ENCODE data around the gene TARBP2. TPM values are rescaled to one million over a fixed set of nuclear protein-coding genes. Genes with fewer than 3 reads are reported as not detected.

TARBP2 gene
- total RNA-seq, 6 experiments from 2014 or later = 15.1 to 20.8 (median 17.8) TPM

DNA sequence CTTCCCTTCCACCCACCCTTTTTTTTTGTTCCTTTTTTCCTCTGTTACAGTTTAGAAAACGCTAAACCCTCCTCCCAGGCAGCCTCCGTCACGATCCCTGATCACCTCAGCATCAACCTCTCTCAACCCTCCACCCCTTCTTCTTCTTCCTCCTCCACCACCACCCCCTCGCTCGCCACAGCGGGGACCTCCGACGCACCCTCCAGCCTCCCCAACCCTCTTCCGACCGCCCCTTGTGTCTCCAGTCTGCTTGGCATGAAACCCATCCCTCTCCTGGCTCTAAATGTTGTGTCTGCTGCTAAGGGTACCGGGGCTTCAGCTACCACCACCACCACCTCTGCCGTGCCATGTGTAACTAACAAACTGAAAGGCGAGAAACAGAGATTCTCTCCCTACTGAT, 26.3 kb upstream of the TARBP2 start:
- peaks cover 15 to 99% (median 59%) of the 10 kb centered on the region in 4 donors for H3K36me3 ChIP-seq
- H3K4me1 ChIP-seq = peaks cover 0 to 3% (median 0%) of the 10 kb centered on the region in 4 donors
- TF ChIP-seq CTCF (IDR thresholded peaks at IDR 0.05) (no peak), POLR2A (IDR thresholded peaks at IDR 0.05) (no peak)
- no peak for DNase-seq
- intact Hi-C loops (cut with DNase I) = no loop called here
- no peak for ATAC-seq
- H3K27ac ChIP-seq = no peak overlapping the region
- WGBS (ENCODE audit: insufficient coverage, low coverage, low lambda C conversion rate, missing lambda C conversion rate) = 77% methylated on average over 13 of the region's 13 CpGs
- H3K4me3 ChIP-seq = no peak overlapping the region
- no peaks in the 10 kb centered on the region for H3K27me3 ChIP-seq
- H3K9me3 ChIP-seq = no peaks in the 10 kb centered on the region

- TF ChIP-seq CTCF (IDR thresholded peaks at IDR 0.05) (peak in 2 of 4 donors; percentile 15 to 24), POLR2A (IDR thresholded peaks at IDR 0.05) (no peak)
- Histone ChIP-seq H3K36me3 (peaks cover 21 to 97% (median 59%) of the 10 kb centered on the region in 4 donors), H3K27ac (no peak overlapping the region), H3K4me3 (no peak overlapping the region), H3K27me3 (no peaks in the 10 kb centered on the region), H3K9me3 (no peaks in the 10 kb centered on the region), H3K4me1 (peaks cover 0 to 3% (median 0%) of the 10 kb centered on the region in 4 donors)
- intact Hi-C loops (cut with DNase I) = no loop called here
- WGBS (ENCODE audit: insufficient coverage, low coverage, low lambda C conversion rate, missing lambda C conversion rate) = 42% methylated on average over 2 of the region's 2 CpGs
- ATAC-seq = peak in 2 of 4 donors; percentile 17 to 29
- DNase-seq = no peak
Observed at GRCh38 chr12:53476769-53477209, 24.3 kb upstream of the TARBP2 start.

DNA sequence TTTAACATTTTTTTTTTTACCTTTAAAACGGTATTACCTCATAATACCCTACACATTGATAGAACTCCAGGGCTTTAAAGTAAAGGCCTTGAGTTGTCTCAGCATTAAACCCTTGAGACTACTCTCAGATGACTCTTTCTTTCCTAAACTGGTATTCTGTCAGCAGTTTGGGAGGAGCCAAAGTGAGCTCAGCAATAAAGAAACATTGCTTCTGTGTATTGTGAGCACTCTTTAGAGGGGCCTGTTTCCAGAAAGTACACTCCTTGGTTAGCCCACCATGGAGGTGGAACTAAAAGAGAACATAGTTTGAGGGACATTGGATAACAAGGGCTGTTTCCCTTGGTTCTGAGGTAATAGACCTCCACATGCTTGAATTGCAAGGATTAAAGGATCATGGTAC, 22.2 kb upstream of the TARBP2 start:
- Histone ChIP-seq H3K36me3 (peaks cover 21 to 85% (median 49%) of the 10 kb centered on the region in 4 donors), H3K4me3 (no peak overlapping the region), H3K27ac (no peak overlapping the region), H3K27me3 (no peaks in the 10 kb centered on the region), H3K9me3 (no peaks in the 10 kb centered on the region), H3K4me1 (peaks cover 0 to 3% (median 0%) of the 10 kb centered on the region in 4 donors)
- intact Hi-C loops (cut with DNase I) = no loop called here
- DNase-seq (no peak), ATAC-seq (no peak)
- no peak for TF ChIP-seq POLR2A (IDR thresholded peaks at IDR 0.05)
- TF ChIP-seq CTCF (IDR thresholded peaks at IDR 0.05) = no peak
- WGBS (ENCODE audit: insufficient coverage, low coverage, low lambda C conversion rate, missing lambda C conversion rate) = 55% methylated on average over 1 of the region's 1 CpG

- no peak overlapping the region for H3K4me3 ChIP-seq
- H3K4me1 ChIP-seq = peaks cover 0 to 3% (median 0%) of the 10 kb centered on the region in 4 donors
- TF ChIP-seq POLR2A (IDR thresholded peaks at IDR 0.05) (no peak), CTCF (IDR thresholded peaks at IDR 0.05) (no peak)
- intact Hi-C loops (cut with DNase I) = no loop called here
- no peak overlapping the region for H3K27ac ChIP-seq
- no peak for DNase-seq
- H3K27me3 ChIP-seq = no peaks in the 10 kb centered on the region
- WGBS (ENCODE audit: insufficient coverage, low coverage, low lambda C conversion rate, missing lambda C conversion rate) = 85% methylated on average over 5 of the region's 5 CpGs
- no peaks in the 10 kb centered on the region for H3K9me3 ChIP-seq
- peaks cover 21 to 80% (median 47%) of the 10 kb centered on the region in 4 donors for H3K36me3 ChIP-seq
- ATAC-seq = no peak
Observed at GRCh38 chr12:53479331-53479730, 21.8 kb upstream of the TARBP2 start.
